HEK293T (cell line): Measurements from ENCODE around the gene TTC6.

ENCODE experiments used
- CTCF ChIA-PET: fragments of 350-600 bp; formaldehyde crosslinking; extraction: SDS; loops from one replicate; lab custom pipeline; 2021; ENCODE audit warnings: antibody characterized with exemption, inconsistent platforms; lab: Yijun Ruan, JAX
- POLR2A ChIA-PET: fragments of 350-600 bp; formaldehyde crosslinking; extraction: SDS; loops from one replicate; lab custom pipeline; 2020; ENCODE audit warnings: antibody characterized with exemption, inconsistent platforms; lab: Yijun Ruan, JAX
- DNase-seq: peaks from one replicate; pipeline ENCODE4 v3.0.0; 2012; ENCODE audit warnings: mixed read lengths; ENCODE audit errors: extremely low spot score
- ARNT ChIP-seq: fragments of 450-650 bp; IDR thresholded peaks from 2 replicates; pipeline ENCODE4 v1.6.1; 2017; ENCODE audit warnings: mild to moderate bottlenecking
- BHLHE40 ChIP-seq: fragments of 450-650 bp; IDR thresholded peaks from 2 replicates; pipeline ENCODE4 v1.6.1; 2016; ENCODE audit warnings: mild to moderate bottlenecking, moderate library complexity, borderline replicate concordance
- CTBP1 ChIP-seq: fragments of 450-650 bp; IDR thresholded peaks from 2 replicates; pipeline ENCODE4 v1.6.1; 2016; ENCODE audit warnings: borderline replicate concordance
- ELF4 ChIP-seq: fragments of 450-650 bp; IDR thresholded peaks from 2 replicates; pipeline ENCODE4 v1.6.1; 2017; ENCODE audit warnings: antibody characterized with exemption
- FOXA1 ChIP-seq: fragments of 450-650 bp; IDR thresholded peaks from 2 replicates; pipeline ENCODE4 v1.6.1; 2016; ENCODE audit warnings: mild to moderate bottlenecking
- FOXK2 ChIP-seq: fragments of 450-650 bp; IDR thresholded peaks from 2 replicates; pipeline ENCODE4 v1.6.1; 2016; ENCODE audit warnings: mild to moderate bottlenecking
- FOXM1 ChIP-seq: fragments of 450-650 bp; IDR thresholded peaks from 2 replicates; pipeline ENCODE4 v1.6.1; 2017; ENCODE audit warnings: mild to moderate bottlenecking, borderline replicate concordance
- HDGF ChIP-seq: fragments of 450-650 bp; IDR thresholded peaks from 2 replicates; pipeline ENCODE4 v1.6.1; 2017; ENCODE audit warnings: antibody characterized with exemption, borderline replicate concordance
- L3MBTL2 ChIP-seq: fragments of 450-650 bp; conservative IDR thresholded peaks from 2 replicates; pipeline ENCODE4 v1.6.1; 2016; ENCODE audit warnings: mild to moderate bottlenecking
- LEF1 ChIP-seq: fragments of 450-650 bp; IDR thresholded peaks from 2 replicates; pipeline ENCODE4 v1.6.1; 2017; ENCODE audit warnings: mild to moderate bottlenecking, borderline replicate concordance
- NFRKB ChIP-seq: fragments of 450-650 bp; IDR thresholded peaks from 2 replicates; pipeline ENCODE4 v1.6.1; 2016; ENCODE audit warnings: mild to moderate bottlenecking, moderate library complexity
- SP1 ChIP-seq: fragments of 450-650 bp; IDR thresholded peaks from 2 replicates; pipeline ENCODE4 v1.6.1; 2017
- SUZ12 ChIP-seq: fragments of 450-650 bp; IDR thresholded peaks from 2 replicates; pipeline ENCODE4 v1.6.1; 2016; ENCODE audit warnings: mild to moderate bottlenecking
- TARDBP ChIP-seq: fragments of 450-650 bp; IDR thresholded peaks from 2 replicates; pipeline ENCODE4 v1.6.1; 2016
- ZNF384 ChIP-seq: fragments of 450-650 bp; IDR thresholded peaks from 2 replicates; pipeline ENCODE4 v1.6.1; 2016
- TF ChIP-seq, protein P1 (sequence below): fragments of 450-650 bp; IDR thresholded peaks from 2 replicates; pipeline ENCODE4 v1.6.1; 2016

Gene TTC6

DNA sequence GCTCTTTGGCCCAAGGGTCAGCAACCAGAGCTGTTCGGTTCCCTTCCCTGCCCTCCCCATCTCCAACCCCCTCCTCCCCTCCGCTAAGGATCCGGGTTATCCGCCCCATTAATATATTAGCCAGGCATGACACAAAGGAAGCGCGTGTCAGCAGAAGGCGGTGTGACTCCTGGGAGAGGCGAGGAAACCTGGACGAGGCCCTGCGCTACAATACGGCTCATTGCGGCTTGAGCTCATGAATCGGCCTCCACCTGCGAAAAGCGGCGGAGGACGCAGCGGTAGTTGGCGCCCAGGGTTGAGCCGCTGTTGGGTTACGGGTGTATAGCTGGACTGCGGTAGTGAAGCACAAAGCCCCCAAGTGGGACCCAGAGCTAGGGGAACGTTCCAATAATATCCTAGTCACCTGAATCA, 10.3 kb upstream of the TTC6 start:
- no peak for DNase-seq
- TF ChIP-seq BHLHE40 (no peak), SP1 (no peak), TARDBP (no peak), SUZ12 (no peak), ELF4 (no peak), FOXM1 (no peak), FOXA1 (no peak), LEF1 (no peak), ARNT (no peak), HDGF (no peak), CTBP1 (no peak), FOXK2 (no peak)
- TF ChIP-seq, protein P1, sequence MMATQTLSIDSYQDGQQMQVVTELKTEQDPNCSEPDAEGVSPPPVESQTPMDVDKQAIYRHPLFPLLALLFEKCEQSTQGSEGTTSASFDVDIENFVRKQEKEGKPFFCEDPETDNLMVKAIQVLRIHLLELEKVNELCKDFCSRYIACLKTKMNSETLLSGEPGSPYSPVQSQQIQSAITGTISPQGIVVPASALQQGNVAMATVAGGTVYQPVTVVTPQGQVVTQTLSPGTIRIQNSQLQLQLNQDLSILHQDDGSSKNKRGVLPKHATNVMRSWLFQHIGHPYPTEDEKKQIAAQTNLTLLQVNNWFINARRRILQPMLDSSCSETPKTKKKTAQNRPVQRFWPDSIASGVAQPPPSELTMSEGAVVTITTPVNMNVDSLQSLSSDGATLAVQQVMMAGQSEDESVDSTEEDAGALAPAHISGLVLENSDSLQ, result no peak
- ChIA-PET CTCF (interaction anchor here (1.2 kb wide), 1 partner anchor 8 kb away, joined by 4 read pairs; no protein-coding TSS in a partner anchor), POLR2A (no interaction called here)

DNA sequence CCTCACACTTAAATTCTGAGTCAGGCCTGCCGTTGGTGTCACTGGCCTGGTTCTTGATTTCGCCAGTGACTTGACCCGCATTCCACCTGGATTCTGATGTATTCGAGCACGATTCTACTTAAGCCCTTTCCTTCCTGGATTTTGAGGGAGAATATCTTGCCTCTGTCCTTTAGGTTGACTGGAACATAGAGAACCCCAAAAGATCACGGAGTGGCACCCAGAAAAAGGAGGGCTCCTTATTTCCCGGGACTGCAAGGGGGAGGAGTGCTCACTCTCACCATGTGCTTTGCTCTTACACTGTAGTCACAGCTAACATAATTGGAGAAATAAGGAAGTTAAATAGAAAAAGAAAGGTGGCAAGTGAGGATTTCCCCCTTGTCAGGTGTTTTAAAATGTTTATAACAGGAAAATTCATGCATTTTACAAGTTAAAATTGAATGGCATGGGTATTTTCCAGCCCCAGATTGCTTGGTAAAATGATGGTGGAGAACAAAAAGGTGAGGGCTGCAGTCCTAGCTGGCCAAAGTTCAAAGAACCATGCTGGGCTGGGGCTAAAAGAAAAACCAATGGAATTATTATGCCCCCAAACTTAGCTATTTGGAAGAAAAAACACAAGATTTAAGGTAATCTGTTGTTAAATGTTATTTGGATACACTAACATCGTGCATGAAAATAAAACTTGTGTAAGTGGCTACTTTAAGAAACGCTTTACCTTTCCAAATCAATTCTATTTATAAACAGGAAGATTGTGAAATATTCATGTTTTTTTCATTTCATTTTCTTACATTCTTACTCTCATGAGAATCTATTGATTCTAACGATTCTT, 9.2 kb upstream of the TTC6 start:
- ChIA-PET POLR2A (no interaction called here), CTCF (interaction anchor here (1.2 kb wide), 1 partner anchor 7 kb away, joined by 4 read pairs; no protein-coding TSS in a partner anchor)
- no peak for TF ChIP-seq BHLHE40
- TF ChIP-seq, protein P1, result no peak
- no peak for TF ChIP-seq LEF1
- TF ChIP-seq HDGF, result no peak
- TF ChIP-seq NFRKB, result no peak
- no peak for TF ChIP-seq L3MBTL2
- no peak for TF ChIP-seq SP1
- no peak for TF ChIP-seq FOXK2
- no peak for TF ChIP-seq SUZ12
- no peak for TF ChIP-seq TARDBP
- no peak for TF ChIP-seq FOXA1
- no peak for TF ChIP-seq CTBP1
- no peak for TF ChIP-seq ARNT
- no peak for TF ChIP-seq FOXM1
- TF ChIP-seq ELF4, result no peak
- no peak for TF ChIP-seq ZNF384
- no peak for DNase-seq

DNA sequence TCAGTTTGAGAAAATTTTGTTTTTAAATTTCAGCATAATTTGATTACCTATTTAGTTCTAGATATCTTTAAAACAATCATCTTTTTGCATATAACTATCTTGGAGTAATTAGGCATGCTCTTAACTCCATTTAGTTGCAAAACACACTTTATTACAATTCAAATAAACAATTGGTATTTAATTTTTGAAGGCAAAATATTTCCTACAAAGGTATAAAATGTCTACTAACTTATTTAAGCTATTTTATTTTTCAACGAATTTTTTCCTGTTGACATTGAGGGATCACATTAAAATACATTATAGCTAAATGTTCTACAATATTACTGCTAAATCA, 8.7 kb upstream of the TTC6 start:
- TF ChIP-seq FOXM1 (no peak), L3MBTL2 (no peak), FOXK2 (no peak), LEF1 (no peak), BHLHE40 (no peak), ELF4 (no peak), SP1 (no peak), NFRKB (no peak), HDGF (no peak), FOXA1 (no peak), ARNT (no peak), ZNF384 (no peak), SUZ12 (no peak), TARDBP (no peak), CTBP1 (no peak)
- TF ChIP-seq, protein P1, result no peak
- DNase-seq, result no peak
- CTCF ChIA-PET, result interaction anchor here (1.1 kb wide), 1 partner anchor 354 kb away, joined by 3 read pairs; no protein-coding TSS in a partner anchor
- POLR2A ChIA-PET, result no interaction called here

DNA sequence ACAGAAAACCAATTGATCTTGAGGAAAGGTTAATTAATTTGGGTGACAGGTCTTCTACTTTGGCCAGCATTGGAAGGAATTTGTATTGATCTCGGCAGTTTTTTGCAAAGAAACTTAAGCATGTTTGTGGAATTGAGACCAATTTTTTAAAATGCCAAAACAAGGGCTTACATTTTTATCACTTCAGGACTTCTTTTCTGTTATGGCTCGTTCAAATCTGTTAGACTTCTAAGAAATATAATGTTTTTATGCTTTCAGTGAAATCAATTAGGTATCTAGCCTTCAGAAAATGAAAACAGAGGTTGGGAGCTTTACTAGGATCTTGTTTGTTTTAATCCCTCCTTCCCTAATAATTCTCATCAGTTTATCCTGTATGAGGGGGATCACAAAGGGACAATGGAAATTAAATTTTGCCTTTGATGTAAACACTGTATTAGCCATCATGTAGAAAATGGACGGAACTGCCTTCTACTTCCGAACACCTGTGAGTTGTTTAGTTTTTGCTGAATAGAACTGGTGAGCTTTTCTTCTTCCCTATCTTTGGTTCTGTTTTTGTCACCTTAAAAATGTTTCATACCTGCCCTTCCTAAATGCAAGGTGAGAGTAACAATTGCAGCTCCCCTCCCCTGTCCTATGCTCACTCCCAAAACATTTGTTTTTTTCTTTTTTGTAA, 8.2 kb upstream of the TTC6 start:
- ChIA-PET CTCF (interaction anchor here (1.1 kb wide), 1 partner anchor 355 kb away, joined by 3 read pairs; no protein-coding TSS in a partner anchor), POLR2A (no interaction called here)
- DNase-seq, result no peak
- TF ChIP-seq BHLHE40, result no peak
- no peak for TF ChIP-seq TARDBP
- TF ChIP-seq FOXM1, result no peak
- no peak for TF ChIP-seq SUZ12
- TF ChIP-seq, protein P1, result no peak
- no peak for TF ChIP-seq FOXK2
